Gastroesophageal sphincter (tissue), 3 donors: ENCODE results near the gene RSPH10B.
"Not testable (repeated sequence)": the region's sequence is repeated elsewhere in the genome, so short reads cannot be mapped to it uniquely, and the experiment has no call there.

Source experiments
- CTCF ChIP-seq, 4 experiments: fragments of 200-600 bp in 2 of 4; fragments of 450-650 bp in 2 of 4; sonication (generic) in 1 of 4; IDR thresholded peaks; one replicate each; pipeline ENCODE4 v1.5.1; 2017 to 2019; ENCODE audit warnings: antibody characterized with exemption in 4 of 4, mild to moderate bottlenecking in 2 of 4, moderate library complexity in 2 of 4
- EP300 ChIP-seq: sonication (generic); formaldehyde crosslinking; IDR thresholded peaks from one replicate; pipeline ENCODE4 v1.6.1; 2017; ENCODE audit warnings: antibody characterized with exemption, mild to moderate bottlenecking
- POLR2A ChIP-seq, 2 donors: fragments of 450-650 bp; IDR thresholded peaks; one replicate each; pipeline ENCODE4 v1.6.1; 2017; ENCODE audit warnings: antibody characterized with exemption in 2 of 2, mild to moderate bottlenecking in 2 of 2, moderate library complexity in 1 of 2
- POLR2AphosphoS5 ChIP-seq: sonication (generic); formaldehyde crosslinking; IDR thresholded peaks from one replicate; pipeline ENCODE4 v1.6.1; 2017; ENCODE audit warnings: antibody characterized with exemption

GRCh38 chr7:5898480-5899224, 71.8 kb downstream of the RSPH10B start, which contains the start of gene CCZ1:
- peak in 1 of 4 experiments; percentile 47 for TF ChIP-seq CTCF (IDR thresholded peaks at IDR 0.05)
- TF ChIP-seq EP300; POLR2A (IDR thresholded peaks at IDR 0.05); POLR2AphosphoS5: not testable (repeated sequence)
